Measurements from ENCODE around the gene RRAGC.

The RRAGC gene

GRCh38 chr1:38859561-38860453 lies at the start of gene RRAGC:
RRAGC (minus strand) TSS chr1:38859772; CDS start chr1:38859646, 126 bp downstream.
- no peak for TF ChIP-seq CTCF (IDR thresholded peaks at IDR 0.05; ENCODE audit: low read depth, low read length, missing control alignments)
- peak within 1 kb of the TSS; percentile 96 for H3K4me3 ChIP-seq (ENCODE audit: low read depth, low read length)
- peak; percentile 81 for DNase-seq (ENCODE audit: low read depth)

GRCh38 chr1:38908821-38909220 lies 49.2 kb upstream of the RRAGC start:
- no peak overlapping the region for H3K4me3 ChIP-seq (ENCODE audit: low read depth, low read length)
- DNase-seq (ENCODE audit: low read depth), result no peak
- no peak for TF ChIP-seq CTCF (IDR thresholded peaks at IDR 0.05; ENCODE audit: low read depth, low read length, missing control alignments)

GRCh38 chr1:38905985-38906384 lies 46.4 kb upstream of the RRAGC start:
- no peak overlapping the region for H3K4me3 ChIP-seq (ENCODE audit: low read depth, low read length)
- no peak for TF ChIP-seq CTCF (IDR thresholded peaks at IDR 0.05; ENCODE audit: low read depth, low read length, missing control alignments)
- no peak for DNase-seq (ENCODE audit: low read depth)

- no peak for TF ChIP-seq CTCF (IDR thresholded peaks at IDR 0.05; ENCODE audit: low read depth, low read length, missing control alignments)
- no peak overlapping the region for H3K4me3 ChIP-seq (ENCODE audit: low read depth, low read length)
- no peak for DNase-seq (ENCODE audit: low read depth)
Observed at GRCh38 chr1:38899560-38899959, 40.0 kb upstream of the RRAGC start.

- TF ChIP-seq CTCF (IDR thresholded peaks at IDR 0.05; ENCODE audit: low read depth, low read length, missing control alignments), result no peak
- DNase-seq (ENCODE audit: low read depth), result no peak
- H3K4me3 ChIP-seq (ENCODE audit: low read depth, low read length), result no peak overlapping the region
Observed at GRCh38 chr1:38898653-38899230, 39.2 kb upstream of the RRAGC start.

- TF ChIP-seq CTCF (IDR thresholded peaks at IDR 0.05; ENCODE audit: low read depth, low read length, missing control alignments), result no peak
- no peak overlapping the region for H3K4me3 ChIP-seq (ENCODE audit: low read depth, low read length)
- DNase-seq (ENCODE audit: low read depth), result no peak
Observed at GRCh38 chr1:38896169-38896568, 36.6 kb upstream of the RRAGC start.
